OCI-M2 (cell line): Measurements from ENCODE around the gene APBB1.

Source experiments
- DNase-seq: peaks from one replicate; lab custom pipeline; 2025; ENCODE audit not compliant: unreplicated experiment; lab: John Stamatoyannopoulos, UW

The APBB1 gene

GRCh38 chr11:6417907-6418556 is 862 bp downstream of the APBB1 start:
- DNase-seq = no peak

- DNase-seq = no peak
Measured at GRCh38 chr11:6415797-6416196, 3.1 kb downstream of the APBB1 start.

- DNase-seq = no peak
Measured at GRCh38 chr11:6414874-6415328, 4.0 kb downstream of the APBB1 start.

GRCh38 chr11:6413791-6414201 is 5.1 kb downstream of the APBB1 start:
- no peak for DNase-seq

- DNase-seq = no peak
Measured at GRCh38 chr11:6411594-6412031, 7.3 kb downstream of the APBB1 start.

- DNase-seq = no peak
Measured at GRCh38 chr11:6410695-6411430, 8.0 kb downstream of the APBB1 start.

- DNase-seq = no peak
Measured at GRCh38 chr11:6406370-6406769, 12.5 kb downstream of the APBB1 start.

- DNase-seq = no peak
Measured at GRCh38 chr11:6405846-6406245, 13.0 kb downstream of the APBB1 start.

GRCh38 chr11:6405052-6405667 is 13.7 kb downstream of the APBB1 start:
- no peak for DNase-seq

- no peak for DNase-seq
Measured at GRCh38 chr11:6404342-6405051, 14.4 kb downstream of the APBB1 start.

- DNase-seq = no peak
Measured at GRCh38 chr11:6403539-6403938, 15.4 kb downstream of the APBB1 start.

- no peak for DNase-seq
Measured at GRCh38 chr11:6402561-6402981, 16.3 kb downstream of the APBB1 start.

GRCh38 chr11:6402061-6402470 is 16.8 kb downstream of the APBB1 start:
- DNase-seq = no peak

GRCh38 chr11:6401464-6401863 is 17.4 kb downstream of the APBB1 start:
- no peak for DNase-seq

- DNase-seq = no peak
Measured at GRCh38 chr11:6400431-6401345, 18.2 kb downstream of the APBB1 start.

- no peak for DNase-seq
Measured at GRCh38 chr11:6397636-6398035, 21.3 kb downstream of the APBB1 start.

GRCh38 chr11:6397156-6397555 is 21.7 kb downstream of the APBB1 start:
- no peak for DNase-seq

GRCh38 chr11:6395470-6396060 is 23.3 kb downstream of the APBB1 start:
- DNase-seq = no peak

GRCh38 chr11:6393989-6394670 is 24.8 kb downstream of the APBB1 start:
- no peak for DNase-seq
